ENCODE measurements around the gene RNF208. TPM values are rescaled to one million over a fixed set of nuclear protein-coding genes. Genes with fewer than 3 reads are reported as not detected.

The RNF208 gene
- total and polyA plus RNA-seq, 2 experiments from 2014 or later, result 0.34 to 0.65 TPM

GRCh38 chr9:137191245-137191644 lies 30.8 kb downstream of the RNF208 start:
- H3K9me2 ChIP-seq (ENCODE audit: insufficient read depth), result no peaks in the 10 kb centered on the region
- TF ChIP-seq EZH2phosphoT487 (IDR thresholded peaks at IDR 0.05; ENCODE audit: insufficient read depth, low read depth) (no peak), EZH2 (IDR thresholded peaks at IDR 0.05; ENCODE audit: insufficient read depth, poor library complexity, severe bottlenecking) (no peak)
- no peak overlapping the region for H3K4me2 ChIP-seq (ENCODE audit: unreplicated experiment)
- no peak overlapping the region for H3K27ac ChIP-seq
- H3K36me3 ChIP-seq (ENCODE audit: low read depth), result no peaks in the 10 kb centered on the region
- H2AFZ ChIP-seq, result no peak overlapping the region
- H3K9ac ChIP-seq, result no peak overlapping the region
- in situ Hi-C loops (cut with MboI), result no loop called here
- H3K79me2 ChIP-seq (ENCODE audit: insufficient read depth), result peaks cover 83% of the 10 kb centered on the region
- H3F3A ChIP-seq (ENCODE audit: insufficient read depth), result peaks cover 10% of the 10 kb centered on the region
- WGBS, 2 experiments (ENCODE audit: low coverage in 1 of 2, low lambda C conversion rate in 2 of 2, missing lambda C conversion rate in 2 of 2), result 51 to 56% methylated on average over 3 of the region's 3 CpGs
- H4K20me1 ChIP-seq (ENCODE audit: insufficient read depth), result no peaks in the 10 kb centered on the region
- no peaks in the 10 kb centered on the region for H3K27me3 ChIP-seq (replicated peaks; ENCODE audit: insufficient read depth)
- no peaks in the 10 kb centered on the region for H3K9me3 ChIP-seq (ENCODE audit: low read depth)
- H3K4me1 ChIP-seq (ENCODE audit: insufficient read depth), result peaks cover 16% of the 10 kb centered on the region
- no peak overlapping the region for H3K4me3 ChIP-seq
- no peak for DNase-seq

DNA sequence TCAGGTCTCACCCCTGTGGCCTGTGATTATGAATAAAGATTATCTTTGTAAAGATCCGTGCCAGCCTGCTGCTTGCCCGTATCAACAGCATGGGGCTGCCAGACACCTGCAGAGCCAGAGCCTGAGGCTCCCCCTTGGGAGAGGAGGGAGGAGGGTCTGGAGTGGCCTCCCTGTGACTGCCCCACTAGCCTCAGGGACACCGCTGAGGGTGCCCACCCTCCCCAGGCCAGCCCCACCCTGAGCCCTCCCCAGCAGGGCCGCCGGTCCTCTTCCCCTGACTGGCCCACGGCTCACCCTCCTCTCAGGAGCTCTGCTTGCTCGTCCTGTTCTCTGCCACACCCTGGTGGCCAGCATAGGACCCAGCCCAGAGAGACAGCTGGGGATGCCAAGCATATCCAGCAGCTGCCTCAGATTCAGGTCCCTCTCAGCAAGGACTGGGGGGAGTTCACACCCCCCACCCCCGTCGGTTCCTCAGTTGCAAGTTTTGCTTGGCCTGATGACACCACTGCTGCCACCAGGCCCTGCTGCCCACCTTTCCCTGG lies 31.7 kb downstream of the RNF208 start:
- no peak for TF ChIP-seq EZH2 (IDR thresholded peaks at IDR 0.05; ENCODE audit: insufficient read depth, poor library complexity, severe bottlenecking)
- no peak for TF ChIP-seq EZH2phosphoT487 (IDR thresholded peaks at IDR 0.05; ENCODE audit: insufficient read depth, low read depth)

DNA sequence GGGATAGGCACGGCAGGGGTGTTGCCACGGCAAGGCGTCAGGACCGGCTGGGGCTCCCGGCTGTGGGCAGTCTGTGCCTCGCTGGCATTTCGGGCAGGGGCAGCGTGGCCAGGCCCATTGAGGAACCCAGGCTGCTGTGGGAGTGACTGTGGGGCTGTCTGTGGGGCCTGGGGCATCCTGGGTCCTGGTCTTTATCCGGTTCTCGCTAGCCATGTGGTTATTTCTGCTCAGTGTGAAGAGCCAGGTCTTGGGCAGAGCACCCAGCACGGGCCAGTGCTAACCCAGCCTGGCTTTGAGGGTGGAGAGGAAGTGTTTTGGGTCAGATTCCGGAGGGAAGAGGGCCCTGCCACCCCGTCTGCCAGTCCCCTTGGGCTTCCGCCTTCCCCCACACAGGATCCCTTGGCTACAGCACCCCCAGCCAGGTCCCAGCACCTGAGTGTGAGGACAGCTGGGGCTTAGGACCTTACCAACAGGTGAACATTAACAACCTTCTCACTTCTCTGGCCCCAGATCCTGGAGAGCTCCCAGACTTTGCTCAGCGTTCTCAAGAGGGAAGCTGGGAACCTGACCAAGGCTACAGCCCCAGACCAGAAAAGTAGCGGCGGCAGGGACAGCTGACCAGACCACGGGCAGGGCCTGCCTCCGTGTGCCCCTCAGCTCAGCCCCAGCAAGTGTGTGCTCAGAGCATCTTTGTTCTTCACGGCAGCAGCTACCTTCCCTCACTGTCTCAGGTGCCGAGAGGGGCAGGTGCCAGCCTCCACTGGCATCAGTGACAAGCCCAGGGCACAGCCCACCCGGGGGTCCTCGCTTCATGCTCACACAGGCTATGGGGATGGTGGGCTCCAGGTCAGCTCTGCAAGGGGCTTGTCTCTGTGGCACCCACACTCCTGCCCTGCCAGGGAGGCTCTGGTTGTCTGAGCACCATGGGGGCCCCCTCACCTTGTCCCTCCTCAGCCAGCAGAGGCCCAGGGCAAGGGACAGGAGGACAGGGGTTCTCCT lies 32.4 kb downstream of the RNF208 start:
- in situ Hi-C loops (cut with MboI), result no loop called here
- WGBS, 2 experiments (ENCODE audit: low coverage in 1 of 2, low lambda C conversion rate in 2 of 2, missing lambda C conversion rate in 2 of 2), result 31 to 37% methylated on average over 20 to 23 of the region's 23 CpGs
- peak overlapping the region; percentile 93 for H3K27ac ChIP-seq
- peak overlapping the region; percentile 93 for H3K9ac ChIP-seq
- TF ChIP-seq EZH2phosphoT487 (IDR thresholded peaks at IDR 0.05; ENCODE audit: insufficient read depth, low read depth) (no peak), EZH2 (IDR thresholded peaks at IDR 0.05; ENCODE audit: insufficient read depth, poor library complexity, severe bottlenecking) (no peak)
- H3K79me2 ChIP-seq (ENCODE audit: insufficient read depth), result peaks cover 83% of the 10 kb centered on the region
- H3F3A ChIP-seq (ENCODE audit: insufficient read depth), result peaks cover 10% of the 10 kb centered on the region
- no peaks in the 10 kb centered on the region for H3K36me3 ChIP-seq (ENCODE audit: low read depth)
- H3K4me3 ChIP-seq, result peak overlapping the region; percentile 83
- no peaks in the 10 kb centered on the region for H3K9me2 ChIP-seq (ENCODE audit: insufficient read depth)
- no peaks in the 10 kb centered on the region for H4K20me1 ChIP-seq (ENCODE audit: insufficient read depth)
- H2AFZ ChIP-seq, result peak overlapping the region; percentile 20; the same call in 1 of the 2 replicates
- H3K4me2 ChIP-seq (ENCODE audit: unreplicated experiment), result peak overlapping the region; percentile 93
- no peaks in the 10 kb centered on the region for H3K27me3 ChIP-seq (replicated peaks; ENCODE audit: insufficient read depth)
- DNase-seq, result peak; percentile 15
- peaks cover 16% of the 10 kb centered on the region for H3K4me1 ChIP-seq (ENCODE audit: insufficient read depth)
- no peaks in the 10 kb centered on the region for H3K9me3 ChIP-seq (ENCODE audit: low read depth)

More for the DNA sequence above, 31.7 kb downstream of the RNF208 start:
- Histone ChIP-seq H3F3A (ENCODE audit: insufficient read depth) (peaks cover 10% of the 10 kb centered on the region), H3K9ac (peak overlapping the region; percentile 93), H3K4me2 (ENCODE audit: unreplicated experiment) (peak overlapping the region; percentile 93), H3K79me2 (ENCODE audit: insufficient read depth) (peaks cover 87% of the 10 kb centered on the region), H3K4me1 (ENCODE audit: insufficient read depth) (peaks cover 16% of the 10 kb centered on the region), H3K27me3 (replicated peaks; ENCODE audit: insufficient read depth) (no peaks in the 10 kb centered on the region), H3K9me2 (ENCODE audit: insufficient read depth) (no peaks in the 10 kb centered on the region), H3K4me3 (no peak overlapping the region; the same call in 1 of the 2 replicates), H3K9me3 (ENCODE audit: low read depth) (no peaks in the 10 kb centered on the region), H4K20me1 (ENCODE audit: insufficient read depth) (no peaks in the 10 kb centered on the region), H2AFZ (no peak overlapping the region), H3K36me3 (ENCODE audit: low read depth) (no peaks in the 10 kb centered on the region), H3K27ac (peak overlapping the region; percentile 93)
- 67 to 74% methylated on average over 7 to 8 of the region's 9 CpGs for WGBS, 2 experiments (ENCODE audit: low coverage in 1 of 2, low lambda C conversion rate in 2 of 2, missing lambda C conversion rate in 2 of 2)
- in situ Hi-C loops (cut with MboI), result no loop called here
- no peak for DNase-seq

GRCh38 chr9:137188490-137189296 lies 33.3 kb downstream of the RNF208 start, which contains the start of the genes ANAPC2 and SSNA1:
ANAPC2 (minus strand) TSS chr9:137188560; CDS start chr9:137188532, 28 bp downstream.
SSNA1 (plus strand) TSS chr9:137188676; CDS start chr9:137188727, 51 bp downstream.
- no peaks in the 10 kb centered on the region for H3K9me2 ChIP-seq (ENCODE audit: insufficient read depth)
- peaks cover 74% of the 10 kb centered on the region for H3K79me2 ChIP-seq (ENCODE audit: insufficient read depth)
- peaks cover 16% of the 10 kb centered on the region for H3K4me1 ChIP-seq (ENCODE audit: insufficient read depth)
- H3K36me3 ChIP-seq (ENCODE audit: low read depth), result no peaks in the 10 kb centered on the region
- in situ Hi-C loops (cut with MboI), result no loop called here
- H3K9ac ChIP-seq, result peak within 1 kb of the TSS; percentile 93
- no peaks in the 10 kb centered on the region for H4K20me1 ChIP-seq (ENCODE audit: insufficient read depth)
- peak; percentile 95 for DNase-seq
- no peaks in the 10 kb centered on the region for H3K9me3 ChIP-seq (ENCODE audit: low read depth)
- no peaks in the 10 kb centered on the region for H3K27me3 ChIP-seq (replicated peaks; ENCODE audit: insufficient read depth)
- peak within 1 kb of the TSS; percentile 83 for H3K4me3 ChIP-seq
- H3K4me2 ChIP-seq (ENCODE audit: unreplicated experiment), result peak within 1 kb of the TSS; percentile 93
- no peak for TF ChIP-seq EZH2phosphoT487 (IDR thresholded peaks at IDR 0.05; ENCODE audit: insufficient read depth, low read depth)
- no peak for TF ChIP-seq EZH2 (IDR thresholded peaks at IDR 0.05; ENCODE audit: insufficient read depth, poor library complexity, severe bottlenecking)
- H2AFZ ChIP-seq, result peak within 1 kb of the TSS; percentile 69
- H3K27ac ChIP-seq, result peak within 1 kb of the TSS; percentile 93
- WGBS, 2 experiments (ENCODE audit: low coverage in 1 of 2, low lambda C conversion rate in 2 of 2, missing lambda C conversion rate in 2 of 2), result 0 to 1% methylated on average over 80 to 97 of the region's 98 CpGs
- H3F3A ChIP-seq (ENCODE audit: insufficient read depth), result peaks cover 10% of the 10 kb centered on the region

All from GM23248 (cell line).